GM12878 (cell line): ENCODE measurements around the gene SFXN5. TPM values are rescaled to one million over a fixed set of nuclear protein-coding genes. Genes with fewer than 3 reads are reported as not detected.

Experiments
- ATAC-seq: fragments of 200-7000 bp; cut with Tn5 transposase; 3 replicates; pipeline ENCODE4 v1.9.1; 2020; ENCODE audit warnings: mild to moderate bottlenecking, moderate library complexity
- BruUV-seq: library from RNA; stranded (reverse); fragments of 400-500 nt; replicated peaks from 2 replicates; lab custom pipeline; 2021; lab: Mats Ljungman, UMichigan
- CTCF ChIA-PET: fragments of 300-600 bp; sonication (Branson Sonifier 250); formaldehyde crosslinking; extraction: SDS; loops from one replicate; lab custom pipeline; 2021; ENCODE audit warnings: inconsistent platforms; lab: Yijun Ruan, JAX
- POLR2A ChIA-PET: fragments of 350-600 bp; formaldehyde crosslinking; extraction: SDS; loops from one replicate; lab custom pipeline; 2021; ENCODE audit warnings: inconsistent platforms; lab: Charles Lee
- RAD21 ChIA-PET: fragments of 300-600 bp; sonication (Branson Sonifier 250); formaldehyde crosslinking; loops from one replicate; lab custom pipeline; 2023; ENCODE audit warnings: antibody characterized with exemption; ENCODE audit not compliant: unreplicated experiment; lab: Charles Lee
- SMC1A ChIA-PET: fragments of 300-600 bp; sonication (Branson Sonifier 250); formaldehyde crosslinking; loops from one replicate; lab custom pipeline; 2023; ENCODE audit not compliant: unreplicated experiment, uncharacterized antibody; lab: Charles Lee
- DNase-seq: peaks from one replicate; pipeline ENCODE4 v3.0.0-alpha.2; 2011; ENCODE audit warnings: low read depth, low spot score
- FAIRE-seq: peaks from 3 replicates; lab custom pipeline; 2011; peaks lifted over from hg19 to GRCh38; lab: Jason Lieb, UNC
- H2AFZ ChIP-seq: 2 replicates; pipeline ENCODE4 v1.6.0; 2011; ENCODE audit warnings: low read depth, low read length, control low read depth; ENCODE audit not compliant: control insufficient read depth
- H3K27ac ChIP-seq: 2 replicates; pipeline ENCODE4 v1.5.1; 2011; ENCODE audit warnings: control low read depth; ENCODE audit not compliant: control insufficient read depth, insufficient read depth
- H3K27me3 ChIP-seq, 2 experiments: replicated peaks in 1 of 2; 2 replicates each; pipeline versions ENCODE4 v1.6.0 to v1.6.1; 2011; ENCODE audit warnings: low read length in 1 of 2; ENCODE audit not compliant: control insufficient read depth in 2 of 2, insufficient read depth in 2 of 2
- H3K36me3 ChIP-seq, 2 experiments: 2 replicates each; pipeline ENCODE4 v1.5.1; 2011; ENCODE audit warnings: low read length in 1 of 2; ENCODE audit not compliant: control insufficient read depth in 2 of 2, insufficient read depth in 2 of 2
- H3K4me1 ChIP-seq: 2 replicates; pipeline ENCODE4 v1.6.1; 2011; ENCODE audit warnings: mild to moderate bottlenecking, low read length, moderate library complexity, mixed read lengths; ENCODE audit not compliant: control insufficient read depth, insufficient read depth
- H3K4me2 ChIP-seq: 2 replicates; pipeline ENCODE4 v1.6.0; 2011; ENCODE audit warnings: control low read depth; ENCODE audit not compliant: control insufficient read depth, insufficient read depth
- H3K4me3 ChIP-seq: fragments of 200-600 bp; sonication (generic); 2 replicates; pipeline ENCODE4 v1.5.1; 2016
- H3K79me2 ChIP-seq: 2 replicates; pipeline ENCODE4 v1.6.0; 2011; ENCODE audit warnings: low read length; ENCODE audit not compliant: control insufficient read depth, insufficient read depth
- H3K9ac ChIP-seq: 2 replicates; pipeline ENCODE4 v1.8.0; 2011; ENCODE audit warnings: low read length, control low read depth, mixed read lengths; ENCODE audit not compliant: control insufficient read depth, insufficient read depth
- H3K9me3 ChIP-seq: replicated peaks from 3 replicates; pipeline ENCODE4 v1.5.1; 2011; ENCODE audit warnings: mild to moderate bottlenecking, low read length; ENCODE audit not compliant: control insufficient read depth, insufficient read depth
- H4K20me1 ChIP-seq: 2 replicates; pipeline ENCODE4 v1.6.0; 2011; ENCODE audit not compliant: control insufficient read depth, insufficient read depth
- ATF3 ChIP-seq: IDR thresholded peaks from 2 replicates; pipeline ENCODE4 v1.6.1; 2011; ENCODE audit warnings: low read depth, mild to moderate bottlenecking, low read length, moderate library complexity, borderline replicate concordance; ENCODE audit errors: extremely low read depth
- CBFB ChIP-seq: IDR thresholded peaks from 2 replicates; pipeline ENCODE4 v1.6.1; 2016; ENCODE audit warnings: antibody characterized with exemption, low read depth
- E2F8 ChIP-seq: fragments of 450-650 bp; IDR thresholded peaks from 2 replicates; pipeline ENCODE4 v1.6.1; 2018; ENCODE audit warnings: mild to moderate bottlenecking, low read depth, moderate library complexity; ENCODE audit not compliant: partially characterized antibody
- ESRRA ChIP-seq: IDR thresholded peaks from 2 replicates; pipeline ENCODE4 v1.6.1; 2012; ENCODE audit warnings: mild to moderate bottlenecking, low read length, improper control_type of control experiment
- HDGF ChIP-seq: fragments of 450-650 bp; IDR thresholded peaks from 2 replicates; pipeline ENCODE4 v1.6.1; 2016; ENCODE audit warnings: antibody characterized with exemption
- IRF5 ChIP-seq: fragments of 450-650 bp; IDR thresholded peaks from 2 replicates; pipeline ENCODE4 v1.6.1; 2017; ENCODE audit warnings: borderline replicate concordance
- MEF2B ChIP-seq: fragments of 450-650 bp; IDR thresholded peaks from 2 replicates; pipeline ENCODE4 v1.6.1; 2018; ENCODE audit warnings: mild to moderate bottlenecking, moderate library complexity; ENCODE audit not compliant: partially characterized antibody, poor library complexity, severe bottlenecking
- NR2C2 ChIP-seq: IDR thresholded peaks from 2 replicates; pipeline ENCODE4 v1.6.1; 2011; ENCODE audit warnings: borderline replicate concordance, low read depth; ENCODE audit not compliant: control insufficient read depth, insufficient read length
- SMC3 ChIP-seq: IDR thresholded peaks from 2 replicates; pipeline ENCODE4 v1.6.1; 2011; ENCODE audit warnings: low read length, improper control_type of control experiment, borderline replicate concordance
- TCF3 ChIP-seq: IDR thresholded peaks from 2 replicates; pipeline ENCODE4 v1.6.1; 2012; ENCODE audit warnings: low read depth, mild to moderate bottlenecking, low read length, borderline replicate concordance; ENCODE audit not compliant: insufficient read depth
- YBX1 ChIP-seq: fragments of 450-650 bp; IDR thresholded peaks from 2 replicates; pipeline ENCODE4 v1.6.1; 2016; ENCODE audit warnings: antibody characterized with exemption
- WGBS: methylation state at CpG from one replicate; pipeline ENCODE4 v1.1.6; 2016; ENCODE audit warnings: low lambda C conversion rate; ENCODE audit not compliant: insufficient replicate concordance, insufficient coverage; ENCODE audit errors: missing lambda C conversion rate; 5-methylcytosine and 5-hydroxymethylcytosine counted together
- in situ Hi-C: fragments of 300-500 bp; cut with MboI; formaldehyde crosslinking; loops from 9 replicates; pipeline ENCODE4 v1.14.3; 2018; ENCODE audit warnings: mixed read lengths
- intact Hi-C: fragments of 100-400 bp; cut with micrococcal nuclease; formaldehyde crosslinking; loops from one replicate; pipeline ENCODE4 v1.14.2; 2022; ENCODE audit not compliant: unreplicated experiment
- polyA plus RNA-seq, 11 experiments: library from polyadenylated mRNA; depleted of rRNA in 4 of 11; unstranded in 6 of 11; stranded (reverse) in 5 of 11; fragments of >200 nt; fragmentation: Nextera tagmentation in 4 of 11; fragmentation: Illumina TruSeq in 1 of 11; extraction: Ambion mirVana in 4 of 11; extraction: Trizol in 1 of 11; gene quantifications; 1 replicate in 1 of 11; 2 replicates in 10 of 11; pipeline versions ENCODE4 v1.2.1 to v1.2.3, GENCODE V29; 2011 to 2016; ENCODE audit warnings: inconsistent platforms in 2 of 11, missing spikeins in 2 of 11, low read depth in 1 of 11
- total RNA-seq, 4 experiments: library from RNA; depleted of rRNA in 3 of 4; stranded (reverse); fragments of >200 nt in 3 of 4; fragmentation: Illumina TruSeq in 1 of 4; extraction: Trizol in 1 of 4; gene quantifications; 2 replicates each; pipeline versions ENCODE4 v1.2.1 to v1.2.3, GENCODE V29; 2013 to 2021

Gene SFXN5
- total and polyA plus RNA-seq, 10 of the 15 experiments (the other 5 are each of a cell fraction or from before 2014, with no cell fraction given), result 3.3 to 15.9 (median 11.2) TPM

GRCh38 chr2:72973566-72974435, 97.7 kb downstream of the SFXN5 start:
- peak; percentile 99 for ATAC-seq
- no peaks in the 10 kb centered on the region for H3K79me2 ChIP-seq
- FAIRE-seq, result peak; percentile 88
- RAD21 ChIA-PET, result interaction anchor here (0.9 to 5.5 kb wide), 14 partner anchors 17 to 203 kb away, joined by 3 to 182 read pairs (median 4); partner anchors contain the start of genes EMX1, SFXN5 and SPR
- CTCF ChIA-PET, result interaction anchor here (0.6 to 13.4 kb wide), 36 partner anchors 9 to 472 kb away, joined by 3 to 437 read pairs (median 4); partner anchors contain the start of genes EMX1 and SPR
- no peaks in the 10 kb centered on the region for H3K27me3 ChIP-seq
- H4K20me1 ChIP-seq, result no peaks in the 10 kb centered on the region
- no peaks in the 10 kb centered on the region for H3K4me1 ChIP-seq
- POLR2A ChIA-PET, result interaction anchor here (0.9 to 1.2 kb wide), 2 partner anchors 80 to 81 kb away, joined by 3 to 4 read pairs; no protein-coding TSS in a partner anchor
- no peaks in the 10 kb centered on the region for H3K36me3 ChIP-seq
- no TSS peak for BruUV-seq
- WGBS, result 26% methylated on average over 12 of the region's 12 CpGs
- no peak for DNase-seq
- SMC1A ChIA-PET, result interaction anchor here (0.5 to 7.5 kb wide), 18 partner anchors 10 to 1342 kb away, joined by 3 to 134 read pairs (median 4); partner anchors contain the start of genes EMX1 and SPR
- H3K27ac ChIP-seq, result no peak overlapping the region
- H3K4me3 ChIP-seq, result no peak overlapping the region
- H3K9me3 ChIP-seq, result no peaks in the 10 kb centered on the region
- H2AFZ ChIP-seq, result no peak overlapping the region
- intact Hi-C loops, result loop anchor here (1.0 to 2.0 kb wide), 2 partner anchors 57 to 80 kb away; partner anchors contain the start of gene EMX1
- no peak overlapping the region for H3K4me2 ChIP-seq
- no peak overlapping the region for H3K9ac ChIP-seq
- in situ Hi-C loops, result loop anchor here (5.0 kb wide), 1 partner anchor 82 kb away; no protein-coding TSS in a partner anchor
- TF ChIP-seq MEF2B (peak; percentile 50), ATF3 (no peak), IRF5 (no peak), TCF3 (0 out of 2 replicates have a peak, but pooled peaks have one; percentile 25), NR2C2 (no peak), CBFB (no peak), YBX1 (no peak), HDGF (no peak), E2F8 (no peak), ESRRA (no peak), SMC3 (peak; percentile 72)
